H1 (cell line): ENCODE data around the gene IKZF3. TPM values are rescaled to one million over a fixed set of nuclear protein-coding genes. Genes with fewer than 3 reads are reported as not detected.

Source experiments
- SIN3A ChIP-seq, 2 experiments: IDR thresholded peaks in 1 of 2; conservative IDR thresholded peaks in 1 of 2; 2 replicates each; pipeline ENCODE4 v1.6.1; 2011 to 2012; ENCODE audit warnings: low read length in 2 of 2, improper control_type of control experiment in 1 of 2, low read depth in 1 of 2, mild to moderate bottlenecking in 1 of 2
- TAF7 ChIP-seq: optimal IDR thresholded peaks from 2 replicates; pipeline ENCODE3; 2011; ENCODE audit warnings: low read depth, mild to moderate bottlenecking, inconsistent platforms, low read length, moderate library complexity, borderline replicate concordance
- polyA plus RNA-seq, 7 experiments: library from polyadenylated mRNA; depleted of rRNA in 3 of 7; stranded (reverse) in 5 of 7; unstranded in 2 of 7; fragments of >200 nt in 5 of 7; fragments of 200-250 nt in 2 of 7; gene quantifications; 1 replicate in 5 of 7; 2 replicates in 1 of 7; 4 replicates in 1 of 7; pipeline versions ENCODE4 v1.2.1 to v1.2.3, GENCODE V29; 2011 to 2013; ENCODE audit warnings: missing spikeins in 2 of 7, mixed read lengths in 2 of 7
- total RNA-seq: library from RNA; stranded (reverse); fragmentation: NEBNext Ultra II Directional; extraction: Animal tissue kit (Norgen Biotek cat#: 25700); gene quantifications from 2 replicates; pipeline ENCODE4 v1.2.1, GENCODE V29; 2021
- TF ChIP-seq, protein P1 (sequence below): fragments of 300-600 bp; sonication (generic); IDR thresholded peaks from 2 replicates; pipeline ENCODE4 v1.7.1; 2012; ENCODE audit warnings: low read length, moderate library complexity, mild to moderate bottlenecking, inconsistent platforms; ENCODE audit not compliant: insufficient replicate concordance

Gene IKZF3
- total and polyA plus RNA-seq, 2 of the 8 experiments (the other 6 are each of a cell fraction or from before 2014, with no cell fraction given): 0.23 to 0.56 TPM

DNA sequence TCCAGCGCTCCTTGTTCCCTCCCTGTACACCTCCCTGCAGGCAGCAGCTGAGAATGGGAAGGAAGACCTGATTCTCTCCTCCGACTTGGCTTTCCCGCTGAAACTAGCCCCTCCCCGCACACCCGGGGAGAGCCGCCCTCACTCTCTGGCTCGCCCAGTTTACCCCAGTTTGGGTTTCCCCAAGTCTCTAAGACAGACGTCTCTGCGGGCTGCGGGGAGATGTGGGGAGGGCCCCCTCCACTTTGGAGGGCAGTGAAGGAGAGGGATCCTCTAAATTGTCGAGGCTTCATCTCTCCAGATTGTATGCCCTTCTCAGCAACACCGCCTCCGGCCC lies 125.6 kb downstream of the IKZF3 start (continued):
- TF ChIP-seq, protein P1, sequence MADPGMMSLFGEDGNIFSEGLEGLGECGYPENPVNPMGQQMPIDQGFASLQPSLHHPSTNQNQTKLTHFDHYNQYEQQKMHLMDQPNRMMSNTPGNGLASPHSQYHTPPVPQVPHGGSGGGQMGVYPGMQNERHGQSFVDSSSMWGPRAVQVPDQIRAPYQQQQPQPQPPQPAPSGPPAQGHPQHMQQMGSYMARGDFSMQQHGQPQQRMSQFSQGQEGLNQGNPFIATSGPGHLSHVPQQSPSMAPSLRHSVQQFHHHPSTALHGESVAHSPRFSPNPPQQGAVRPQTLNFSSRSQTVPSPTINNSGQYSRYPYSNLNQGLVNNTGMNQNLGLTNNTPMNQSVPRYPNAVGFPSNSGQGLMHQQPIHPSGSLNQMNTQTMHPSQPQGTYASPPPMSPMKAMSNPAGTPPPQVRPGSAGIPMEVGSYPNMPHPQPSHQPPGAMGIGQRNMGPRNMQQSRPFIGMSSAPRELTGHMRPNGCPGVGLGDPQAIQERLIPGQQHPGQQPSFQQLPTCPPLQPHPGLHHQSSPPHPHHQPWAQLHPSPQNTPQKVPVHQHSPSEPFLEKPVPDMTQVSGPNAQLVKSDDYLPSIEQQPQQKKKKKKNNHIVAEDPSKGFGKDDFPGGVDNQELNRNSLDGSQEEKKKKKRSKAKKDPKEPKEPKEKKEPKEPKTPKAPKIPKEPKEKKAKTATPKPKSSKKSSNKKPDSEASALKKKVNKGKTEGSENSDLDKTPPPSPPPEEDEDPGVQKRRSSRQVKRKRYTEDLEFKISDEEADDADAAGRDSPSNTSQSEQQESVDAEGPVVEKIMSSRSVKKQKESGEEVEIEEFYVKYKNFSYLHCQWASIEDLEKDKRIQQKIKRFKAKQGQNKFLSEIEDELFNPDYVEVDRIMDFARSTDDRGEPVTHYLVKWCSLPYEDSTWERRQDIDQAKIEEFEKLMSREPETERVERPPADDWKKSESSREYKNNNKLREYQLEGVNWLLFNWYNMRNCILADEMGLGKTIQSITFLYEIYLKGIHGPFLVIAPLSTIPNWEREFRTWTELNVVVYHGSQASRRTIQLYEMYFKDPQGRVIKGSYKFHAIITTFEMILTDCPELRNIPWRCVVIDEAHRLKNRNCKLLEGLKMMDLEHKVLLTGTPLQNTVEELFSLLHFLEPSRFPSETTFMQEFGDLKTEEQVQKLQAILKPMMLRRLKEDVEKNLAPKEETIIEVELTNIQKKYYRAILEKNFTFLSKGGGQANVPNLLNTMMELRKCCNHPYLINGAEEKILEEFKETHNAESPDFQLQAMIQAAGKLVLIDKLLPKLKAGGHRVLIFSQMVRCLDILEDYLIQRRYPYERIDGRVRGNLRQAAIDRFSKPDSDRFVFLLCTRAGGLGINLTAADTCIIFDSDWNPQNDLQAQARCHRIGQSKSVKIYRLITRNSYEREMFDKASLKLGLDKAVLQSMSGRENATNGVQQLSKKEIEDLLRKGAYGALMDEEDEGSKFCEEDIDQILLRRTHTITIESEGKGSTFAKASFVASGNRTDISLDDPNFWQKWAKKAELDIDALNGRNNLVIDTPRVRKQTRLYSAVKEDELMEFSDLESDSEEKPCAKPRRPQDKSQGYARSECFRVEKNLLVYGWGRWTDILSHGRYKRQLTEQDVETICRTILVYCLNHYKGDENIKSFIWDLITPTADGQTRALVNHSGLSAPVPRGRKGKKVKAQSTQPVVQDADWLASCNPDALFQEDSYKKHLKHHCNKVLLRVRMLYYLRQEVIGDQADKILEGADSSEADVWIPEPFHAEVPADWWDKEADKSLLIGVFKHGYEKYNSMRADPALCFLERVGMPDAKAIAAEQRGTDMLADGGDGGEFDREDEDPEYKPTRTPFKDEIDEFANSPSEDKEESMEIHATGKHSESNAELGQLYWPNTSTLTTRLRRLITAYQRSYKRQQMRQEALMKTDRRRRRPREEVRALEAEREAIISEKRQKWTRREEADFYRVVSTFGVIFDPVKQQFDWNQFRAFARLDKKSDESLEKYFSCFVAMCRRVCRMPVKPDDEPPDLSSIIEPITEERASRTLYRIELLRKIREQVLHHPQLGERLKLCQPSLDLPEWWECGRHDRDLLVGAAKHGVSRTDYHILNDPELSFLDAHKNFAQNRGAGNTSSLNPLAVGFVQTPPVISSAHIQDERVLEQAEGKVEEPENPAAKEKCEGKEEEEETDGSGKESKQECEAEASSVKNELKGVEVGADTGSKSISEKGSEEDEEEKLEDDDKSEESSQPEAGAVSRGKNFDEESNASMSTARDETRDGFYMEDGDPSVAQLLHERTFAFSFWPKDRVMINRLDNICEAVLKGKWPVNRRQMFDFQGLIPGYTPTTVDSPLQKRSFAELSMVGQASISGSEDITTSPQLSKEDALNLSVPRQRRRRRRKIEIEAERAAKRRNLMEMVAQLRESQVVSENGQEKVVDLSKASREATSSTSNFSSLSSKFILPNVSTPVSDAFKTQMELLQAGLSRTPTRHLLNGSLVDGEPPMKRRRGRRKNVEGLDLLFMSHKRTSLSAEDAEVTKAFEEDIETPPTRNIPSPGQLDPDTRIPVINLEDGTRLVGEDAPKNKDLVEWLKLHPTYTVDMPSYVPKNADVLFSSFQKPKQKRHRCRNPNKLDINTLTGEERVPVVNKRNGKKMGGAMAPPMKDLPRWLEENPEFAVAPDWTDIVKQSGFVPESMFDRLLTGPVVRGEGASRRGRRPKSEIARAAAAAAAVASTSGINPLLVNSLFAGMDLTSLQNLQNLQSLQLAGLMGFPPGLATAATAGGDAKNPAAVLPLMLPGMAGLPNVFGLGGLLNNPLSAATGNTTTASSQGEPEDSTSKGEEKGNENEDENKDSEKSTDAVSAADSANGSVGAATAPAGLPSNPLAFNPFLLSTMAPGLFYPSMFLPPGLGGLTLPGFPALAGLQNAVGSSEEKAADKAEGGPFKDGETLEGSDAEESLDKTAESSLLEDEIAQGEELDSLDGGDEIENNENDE: no peak
- TF ChIP-seq SIN3A (conservative IDR thresholded peaks at IDR 0.05 in 1 of 2, IDR thresholded peaks at IDR 0.05 in 1 of 2; ENCODE audit: low read depth in 1 of 2, low read length in 2 of 2) (no peak), TAF7 (peak; percentile 48)
